GM06990 (cell line): ENCODE measurements around the gene MAFG.

Experiments
- DNase-seq: peaks from one replicate; pipeline ENCODE4 v3.0.0-alpha.2; 2011; ENCODE audit not compliant: insufficient read length; ENCODE audit errors: extremely low read depth
- H3K27me3 ChIP-seq: replicated peaks from 2 replicates; pipeline ENCODE4 v1.6.0; 2011; ENCODE audit warnings: low read length; ENCODE audit not compliant: control insufficient read depth, insufficient read depth
- H3K36me3 ChIP-seq: 2 replicates; pipeline ENCODE4 v1.5.1; 2011; ENCODE audit warnings: low read length; ENCODE audit not compliant: control insufficient read depth, insufficient read depth
- H3K4me3 ChIP-seq: replicated peaks from 2 replicates; pipeline ENCODE4 v1.5.1; 2011; ENCODE audit warnings: low read depth, mild to moderate bottlenecking, control low read depth, low read length
- TF ChIP-seq, protein P1 (sequence below): IDR thresholded peaks from 2 replicates; pipeline ENCODE4 v1.5.1; 2011; ENCODE audit warnings: low read length, control low read depth, mild to moderate bottlenecking, inconsistent platforms; ENCODE audit not compliant: insufficient read depth, poor library complexity, severe bottlenecking

The MAFG gene

DNA sequence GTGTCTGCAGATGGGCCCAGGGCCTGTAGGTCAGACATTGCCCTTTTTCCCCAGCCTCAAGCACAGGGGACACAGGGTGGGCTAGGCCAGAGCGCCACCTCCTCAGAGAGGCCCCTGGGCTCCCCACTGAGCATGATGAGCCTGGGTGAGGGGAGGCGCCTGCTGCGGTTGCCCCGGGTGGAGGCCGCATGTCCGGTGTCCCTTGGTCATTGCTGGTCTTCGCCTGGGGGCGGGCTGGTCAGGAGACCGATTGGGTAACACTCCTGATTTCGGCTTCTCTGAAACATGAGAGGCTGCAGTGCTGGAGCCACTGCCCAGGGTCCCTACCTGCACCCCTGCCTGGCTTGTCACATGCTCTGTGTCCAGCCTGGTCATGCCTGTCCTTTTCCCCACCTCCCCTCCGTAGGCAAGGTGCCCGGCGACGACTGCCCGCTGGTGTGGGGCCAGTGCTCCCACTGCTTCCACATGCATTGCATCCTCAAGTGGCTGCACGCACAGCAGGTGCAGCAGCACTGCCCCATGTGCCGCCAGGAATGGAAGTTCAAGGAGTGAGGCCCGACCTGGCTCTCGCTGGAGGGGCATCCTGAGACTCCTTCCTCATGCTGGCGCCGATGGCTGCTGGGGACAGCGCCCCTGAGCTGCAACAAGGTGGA is 27.9 kb downstream of the MAFG start:
- TF ChIP-seq, protein P1, sequence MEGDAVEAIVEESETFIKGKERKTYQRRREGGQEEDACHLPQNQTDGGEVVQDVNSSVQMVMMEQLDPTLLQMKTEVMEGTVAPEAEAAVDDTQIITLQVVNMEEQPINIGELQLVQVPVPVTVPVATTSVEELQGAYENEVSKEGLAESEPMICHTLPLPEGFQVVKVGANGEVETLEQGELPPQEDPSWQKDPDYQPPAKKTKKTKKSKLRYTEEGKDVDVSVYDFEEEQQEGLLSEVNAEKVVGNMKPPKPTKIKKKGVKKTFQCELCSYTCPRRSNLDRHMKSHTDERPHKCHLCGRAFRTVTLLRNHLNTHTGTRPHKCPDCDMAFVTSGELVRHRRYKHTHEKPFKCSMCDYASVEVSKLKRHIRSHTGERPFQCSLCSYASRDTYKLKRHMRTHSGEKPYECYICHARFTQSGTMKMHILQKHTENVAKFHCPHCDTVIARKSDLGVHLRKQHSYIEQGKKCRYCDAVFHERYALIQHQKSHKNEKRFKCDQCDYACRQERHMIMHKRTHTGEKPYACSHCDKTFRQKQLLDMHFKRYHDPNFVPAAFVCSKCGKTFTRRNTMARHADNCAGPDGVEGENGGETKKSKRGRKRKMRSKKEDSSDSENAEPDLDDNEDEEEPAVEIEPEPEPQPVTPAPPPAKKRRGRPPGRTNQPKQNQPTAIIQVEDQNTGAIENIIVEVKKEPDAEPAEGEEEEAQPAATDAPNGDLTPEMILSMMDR: no peak
- peaks cover 11% of the 10 kb centered on the region for H3K36me3 ChIP-seq
- DNase-seq: no peak
- H3K27me3 ChIP-seq: no peaks in the 10 kb centered on the region
- H3K4me3 ChIP-seq: no peak overlapping the region

DNA sequence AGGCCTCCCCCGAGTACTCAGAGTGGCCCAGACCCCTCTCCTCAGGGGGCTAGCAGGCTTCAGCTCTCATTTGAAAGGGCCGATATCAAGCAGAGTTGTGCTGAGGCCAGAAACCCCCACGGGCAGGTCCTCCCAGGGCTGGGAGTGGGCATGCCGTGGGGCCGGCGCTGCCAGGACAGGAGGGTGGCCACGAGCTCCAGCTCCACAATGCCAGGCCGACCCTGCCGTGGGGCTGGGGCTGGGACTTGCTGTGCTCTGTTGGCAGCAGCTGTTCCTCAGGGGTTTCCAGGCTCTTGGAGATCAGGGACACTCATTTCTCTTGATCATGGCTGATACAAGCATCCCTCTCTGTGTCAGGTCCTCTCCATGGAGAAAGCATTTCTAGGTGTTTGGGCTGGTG is 28.6 kb downstream of the MAFG start:
- Histone ChIP-seq H3K27me3 (no peaks in the 10 kb centered on the region), H3K36me3 (peaks cover 10% of the 10 kb centered on the region), H3K4me3 (no peak overlapping the region)
- TF ChIP-seq, protein P1: no peak
- DNase-seq: no peak

GRCh38 chr17:81898029-81898866 is 29.3 kb downstream of the MAFG start:
- TF ChIP-seq, protein P1: no peak
- no peaks in the 10 kb centered on the region for H3K27me3 ChIP-seq
- peaks cover 10% of the 10 kb centered on the region for H3K36me3 ChIP-seq
- H3K4me3 ChIP-seq: no peak overlapping the region
- no peak for DNase-seq

GRCh38 chr17:81895400-81895799 is 32.1 kb downstream of the MAFG start:
- Histone ChIP-seq H3K27me3 (no peaks in the 10 kb centered on the region), H3K36me3 (peaks cover 10% of the 10 kb centered on the region), H3K4me3 (no peak overlapping the region)
- no peak for DNase-seq
- TF ChIP-seq, protein P1: no peak

DNA sequence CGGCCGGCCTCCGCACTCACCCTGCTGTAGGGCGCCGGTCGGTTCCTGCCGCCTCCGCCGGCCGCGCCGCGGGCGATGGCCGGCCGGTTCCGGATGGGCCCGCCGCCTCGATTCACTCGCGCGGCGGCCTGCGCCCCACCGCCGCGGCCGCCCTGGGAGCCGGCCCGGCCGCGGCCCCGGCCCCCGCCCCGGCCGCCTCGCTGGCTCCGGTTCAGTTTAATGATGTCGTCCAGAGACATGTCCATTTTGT is 36.3 kb downstream of the MAFG start:
- H3K36me3 ChIP-seq: peaks cover 31% of the 10 kb centered on the region
- no peaks in the 10 kb centered on the region for H3K27me3 ChIP-seq
- H3K4me3 ChIP-seq: peak overlapping the region; percentile 96
- TF ChIP-seq, protein P1: no peak
- no peak for DNase-seq
